Activated CD8-positive, alpha-beta memory T cell treated with anti-CD3 and anti-CD28 coated beads for 1 hour (primary cell): Measurements from ENCODE around the gene GAS2.

Source experiments
- DNase-seq, 2 donors: peaks; one replicate each; pipeline ENCODE4 v3.0.0-alpha.2; 2020; ENCODE audit warnings: low read depth in 1 of 2; ENCODE audit errors: extremely low read depth in 1 of 2

Gene GAS2

DNA sequence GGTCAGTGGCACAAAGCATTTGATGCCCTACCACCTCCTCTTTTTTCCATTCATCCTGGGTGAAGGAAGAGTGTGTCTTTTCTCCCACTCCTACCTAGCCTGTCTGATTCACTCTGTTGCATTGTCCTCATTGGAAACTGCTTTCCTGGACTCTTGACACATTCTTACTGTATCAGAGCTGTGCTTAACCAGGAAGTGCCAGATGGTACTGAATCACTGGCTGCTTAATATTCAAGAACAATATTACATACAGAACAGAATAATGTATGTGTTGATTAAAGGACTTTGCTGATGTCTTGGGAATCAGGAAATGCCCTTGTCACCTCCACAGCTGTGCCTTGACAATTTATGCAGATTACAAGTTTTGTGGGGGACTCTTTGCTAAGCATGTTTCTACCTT, 118.8 kb downstream of the GAS2 start:
- DNase-seq = no peak

DNA sequence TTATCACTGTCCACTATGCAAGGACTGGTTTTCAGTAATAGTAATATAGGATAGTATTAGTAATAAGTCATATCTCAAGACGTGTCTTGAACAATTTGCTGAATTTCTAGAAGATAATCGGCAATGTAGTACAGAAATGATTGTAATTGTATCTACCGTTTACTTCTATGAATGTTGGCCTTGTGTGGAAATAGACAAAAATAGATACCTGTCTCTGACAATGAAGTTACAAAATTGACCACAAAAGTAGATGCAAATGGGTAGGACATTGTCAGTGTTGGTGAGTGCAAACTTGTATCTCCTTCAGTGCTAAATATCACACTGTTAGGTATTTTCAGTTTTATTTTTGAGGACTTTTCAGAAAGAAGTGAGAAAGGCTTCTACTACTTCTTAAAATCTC, 120.1 kb downstream of the GAS2 start:
- DNase-seq = no peak

DNA sequence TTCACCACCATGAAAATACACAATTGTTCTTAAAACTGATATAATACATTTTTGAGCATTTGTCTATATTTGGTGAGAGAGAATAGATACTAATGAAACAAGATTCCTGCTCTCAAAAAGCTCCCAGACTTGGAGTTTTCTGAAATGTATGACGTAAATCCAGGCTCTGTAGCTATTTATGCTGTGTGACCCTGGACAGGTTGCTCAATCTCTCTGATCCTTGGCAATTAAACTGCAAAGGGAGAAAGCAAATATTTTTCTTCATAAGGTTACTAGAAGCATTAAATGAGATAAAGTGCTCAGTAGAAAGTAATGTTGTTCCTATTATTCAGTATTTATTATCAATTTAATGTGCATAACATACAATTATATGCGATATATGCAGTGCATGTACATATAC, 120.6 kb downstream of the GAS2 start:
- no peak for DNase-seq

DNA sequence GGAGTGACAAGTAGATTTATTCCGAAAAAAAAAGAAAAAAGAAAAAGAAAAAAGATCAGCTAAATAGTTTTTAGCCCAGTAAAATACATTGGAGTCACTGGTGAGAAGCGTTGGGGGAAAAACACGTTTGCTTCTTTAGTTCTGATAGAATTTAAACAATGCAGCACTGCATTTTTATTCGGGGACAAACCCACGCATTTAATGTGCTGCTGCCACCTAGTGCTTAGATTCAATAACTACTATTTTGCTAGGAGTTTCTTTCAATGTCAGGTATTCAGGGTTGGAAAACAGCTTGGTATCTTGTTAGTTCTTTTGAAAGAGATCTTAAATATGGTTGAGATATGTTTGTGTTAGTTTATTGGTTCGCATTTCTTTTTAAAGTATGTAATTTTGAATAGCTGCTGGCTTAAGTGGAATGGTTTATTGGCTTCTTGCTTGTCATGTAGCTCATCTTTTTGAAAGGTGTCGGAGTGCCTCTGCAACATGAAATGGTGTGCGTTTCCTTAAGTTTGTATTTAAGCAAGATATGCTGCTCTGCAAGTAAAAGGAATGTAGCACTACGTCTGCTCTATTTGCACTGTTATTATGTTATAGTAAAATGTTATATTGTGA, 121.2 kb downstream of the GAS2 start:
- DNase-seq = peak in 1 of 2 donors; percentile 1

DNA sequence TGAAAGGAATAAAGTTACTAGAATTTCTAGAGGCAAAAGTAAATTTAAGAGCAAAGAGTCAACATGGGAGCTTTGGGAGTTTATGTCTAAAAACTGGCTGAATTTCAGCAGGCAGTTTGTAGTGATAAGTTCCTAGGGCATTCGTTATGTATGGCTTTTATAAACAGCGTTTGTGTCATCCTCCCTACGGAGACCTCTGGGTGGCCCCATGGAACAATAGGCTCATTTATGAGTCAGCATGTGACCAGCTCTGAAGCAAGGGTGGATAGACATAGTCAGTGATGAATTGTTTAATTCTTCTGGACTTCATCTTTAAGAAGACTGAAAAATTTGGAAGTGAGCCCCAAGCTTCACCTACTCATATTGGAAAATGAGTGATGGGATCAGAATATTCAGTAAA, 126.1 kb downstream of the GAS2 start:
- DNase-seq = no peak

DNA sequence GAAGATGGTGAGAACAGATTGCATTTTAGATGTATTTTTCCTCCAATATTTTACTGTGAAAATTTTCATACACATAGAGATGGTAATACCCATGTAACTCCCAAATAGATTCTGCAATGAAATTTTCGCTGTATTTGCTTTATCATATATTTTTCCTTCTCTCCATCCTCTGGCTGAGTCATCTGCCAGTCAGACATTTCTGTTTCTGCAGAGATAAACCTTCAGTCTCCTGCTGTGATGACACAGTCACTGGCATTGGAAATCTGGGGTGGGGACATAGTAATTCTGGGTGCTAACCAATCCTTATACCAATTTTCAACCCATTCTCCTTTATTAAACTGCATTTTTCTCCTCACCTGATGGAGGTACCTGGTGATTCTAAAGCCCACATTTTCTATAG, 129.5 kb downstream of the GAS2 start:
- no peak for DNase-seq

DNA sequence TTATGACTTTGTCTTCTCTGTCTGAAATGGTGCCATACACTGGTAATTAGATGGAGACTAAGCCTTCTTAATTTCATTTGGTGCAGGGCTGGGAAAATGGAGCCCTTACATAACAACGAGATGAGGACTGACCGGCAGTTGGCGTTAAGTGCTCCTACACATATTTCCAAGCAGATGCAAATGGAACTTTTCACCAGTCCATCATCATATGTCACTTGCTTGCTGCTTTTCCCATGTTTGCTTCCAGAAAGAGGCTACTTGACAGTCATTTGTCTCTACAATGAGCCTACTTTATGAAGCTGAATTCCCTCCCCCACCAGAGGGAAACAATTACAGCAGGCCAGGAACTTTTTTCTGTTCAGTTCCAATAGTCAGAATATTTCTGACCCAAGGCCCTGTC, 130.6 kb downstream of the GAS2 start:
- no peak for DNase-seq

DNA sequence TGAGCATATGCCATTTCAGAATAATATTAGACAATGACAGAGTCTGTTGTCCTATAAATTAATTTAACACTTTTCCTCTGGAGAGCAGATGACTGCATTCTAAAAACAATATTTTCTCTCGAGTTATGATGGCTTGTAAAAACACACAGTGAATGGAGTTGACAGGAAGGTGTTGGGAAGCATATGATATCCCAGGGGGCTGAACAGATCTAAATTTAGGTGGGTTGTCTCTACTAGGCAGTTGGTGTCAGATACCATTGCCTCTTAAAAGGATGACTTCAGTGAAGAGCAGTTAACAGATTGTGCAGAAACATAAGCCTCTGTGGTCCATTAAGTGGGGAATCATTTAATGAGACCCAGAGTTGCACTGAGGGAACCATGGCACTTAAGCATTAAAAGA, 132.5 kb downstream of the GAS2 start:
- DNase-seq = no peak

DNA sequence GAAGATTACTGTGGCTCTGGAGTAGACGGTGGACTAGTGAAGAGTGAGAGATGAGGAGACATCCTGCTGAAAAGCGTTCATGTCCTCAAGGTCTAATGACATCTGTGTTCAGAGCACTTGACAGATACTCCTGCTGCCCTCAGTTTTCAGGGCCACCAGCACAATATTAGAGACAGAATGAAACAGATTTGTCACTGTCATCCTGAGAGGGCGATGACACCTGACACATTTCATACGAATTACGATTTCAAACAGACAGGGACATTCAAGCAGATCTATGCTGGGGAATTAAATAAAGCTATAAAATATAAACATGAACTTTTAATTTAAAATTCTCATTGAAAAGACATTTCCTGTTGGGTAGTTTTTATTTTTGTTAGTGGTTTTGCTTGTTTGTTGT, 134.1 kb downstream of the GAS2 start:
- DNase-seq = no peak

DNA sequence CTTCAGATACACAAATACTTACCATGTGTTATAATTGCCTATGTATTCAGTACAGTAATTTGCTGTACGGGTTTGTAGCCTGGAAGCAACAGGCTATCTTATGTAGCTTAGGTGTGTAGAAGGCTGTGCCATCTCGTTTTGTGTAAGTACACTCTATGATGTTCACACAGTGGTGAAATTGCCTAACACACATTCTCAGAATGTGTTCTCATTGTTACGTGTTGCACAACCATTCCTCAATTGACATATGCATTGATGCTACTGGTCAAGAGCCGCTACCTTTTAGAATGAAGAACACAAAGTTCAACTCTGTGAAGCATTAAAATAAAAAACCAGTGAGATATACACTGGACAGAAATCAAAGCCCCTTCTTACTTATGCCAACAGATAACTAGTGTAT, 136.4 kb downstream of the GAS2 start:
- DNase-seq = no peak

DNA sequence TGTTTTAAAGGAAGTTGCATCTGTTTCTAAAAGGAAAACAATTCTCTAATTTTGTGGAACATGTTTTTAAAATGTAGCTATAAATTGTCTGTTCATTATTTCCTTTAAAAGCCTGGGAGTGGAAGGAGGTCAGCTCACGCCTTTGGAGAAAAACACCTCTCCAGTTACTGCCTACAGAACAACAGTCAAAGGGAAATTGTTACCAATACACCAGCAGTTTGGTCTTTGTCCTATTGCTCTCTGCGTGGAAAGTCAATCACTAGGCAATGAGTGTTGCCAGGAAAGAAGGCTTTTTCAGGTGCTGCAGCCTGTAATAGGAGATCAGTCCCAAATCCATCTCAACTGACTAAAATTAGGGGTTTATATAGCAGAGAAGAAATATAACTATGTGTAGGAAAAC, 141.0 kb downstream of the GAS2 start:
- no peak for DNase-seq

DNA sequence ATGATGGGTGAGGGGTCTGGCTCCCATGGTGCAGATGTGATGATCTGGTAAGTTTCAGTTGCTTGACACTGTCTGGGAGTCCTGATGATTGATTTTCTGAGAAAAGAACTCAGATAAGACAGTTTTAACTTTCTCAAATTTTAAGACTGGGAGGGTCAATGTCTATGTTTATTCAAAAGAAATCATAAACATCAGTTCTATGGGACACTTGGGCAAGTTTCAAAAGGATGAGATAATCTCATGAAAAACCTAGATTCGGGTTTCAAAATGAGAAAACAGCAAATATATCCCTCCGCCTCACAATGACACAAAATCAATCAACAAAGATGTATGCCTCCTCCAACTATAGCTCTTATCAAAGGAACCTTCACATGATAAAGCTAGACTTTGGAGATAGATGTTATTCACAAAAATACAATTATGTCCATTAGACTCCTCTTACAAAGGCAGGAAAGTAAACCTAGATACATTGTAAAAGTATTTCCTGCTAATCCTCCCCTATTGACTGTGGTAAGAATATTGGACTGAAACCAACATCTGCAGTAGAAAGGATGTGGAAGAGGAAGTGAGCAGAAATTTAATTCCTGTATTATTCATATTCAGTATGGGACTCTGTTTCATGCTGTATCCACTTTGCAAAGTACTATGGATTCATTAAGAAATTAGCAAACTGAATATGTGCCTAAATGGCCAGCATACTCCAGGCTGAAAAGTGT, 141.6 kb downstream of the GAS2 start:
- DNase-seq = no peak

DNA sequence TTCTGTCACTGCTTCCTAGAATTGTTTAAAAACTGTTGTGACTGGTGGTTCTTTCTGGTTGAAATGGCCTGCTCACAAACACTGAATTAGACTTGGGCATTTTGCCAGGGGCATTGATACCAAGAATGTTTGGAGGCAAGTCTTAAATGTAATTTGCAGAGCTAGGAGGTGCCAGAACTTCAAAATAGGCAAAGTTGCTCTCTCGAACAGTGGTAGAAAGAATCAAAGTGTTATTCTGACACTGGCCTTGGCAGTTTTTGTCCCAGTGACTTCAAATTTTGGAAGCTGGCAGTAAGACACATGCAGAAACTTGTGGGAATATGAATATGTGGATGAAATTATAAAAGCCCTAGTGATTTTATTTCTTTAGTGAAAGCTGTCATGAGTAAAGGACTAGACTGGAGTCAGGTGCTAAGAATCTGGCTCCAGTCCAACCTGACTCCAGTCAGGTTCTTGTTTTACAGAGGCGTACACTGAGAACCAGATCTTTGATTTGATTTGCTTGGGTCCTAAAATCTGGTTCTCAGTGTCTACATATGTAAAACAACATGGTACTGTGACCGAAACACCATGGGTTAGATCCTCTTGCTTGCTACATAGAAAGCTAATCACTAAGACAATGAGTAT, 142.3 kb downstream of the GAS2 start:
- DNase-seq = no peak

DNA sequence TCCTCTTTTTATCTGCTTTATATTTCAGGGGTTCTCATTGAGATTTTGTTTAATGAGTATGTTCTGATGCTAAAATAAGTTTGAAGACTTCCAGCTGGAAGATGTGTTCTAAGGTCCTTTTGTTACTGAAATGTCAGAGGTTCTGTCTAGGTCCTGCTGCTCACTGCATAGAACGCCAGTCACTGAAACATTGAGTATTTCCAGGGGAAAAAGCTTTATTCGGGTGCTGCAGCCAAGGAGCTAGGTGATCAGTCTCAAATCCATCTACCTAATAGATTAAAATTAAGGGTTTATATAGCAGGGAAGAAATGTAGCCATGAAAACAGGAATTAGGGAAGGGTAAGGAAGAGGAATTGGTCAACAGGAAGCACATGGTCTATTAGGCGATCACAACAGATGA, 143.5 kb downstream of the GAS2 start:
- DNase-seq = no peak

DNA sequence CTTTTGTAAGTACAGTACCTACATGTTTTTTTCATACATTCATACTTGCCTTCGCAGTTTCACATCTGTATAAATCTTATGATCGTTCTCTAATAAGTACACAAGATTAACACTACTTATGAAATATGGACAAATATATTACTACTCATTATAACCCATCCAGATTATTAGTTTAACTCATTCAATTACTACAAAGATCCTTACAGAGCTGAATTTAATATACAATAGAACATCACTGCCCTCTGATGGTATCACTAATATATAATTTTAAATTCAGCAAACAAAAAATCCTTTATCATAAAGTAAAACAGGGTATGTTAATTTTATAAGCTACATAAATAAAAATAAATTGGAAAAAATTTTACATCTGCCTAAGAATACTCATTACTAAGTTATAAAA, 155.8 kb downstream of the GAS2 start:
- DNase-seq = no peak

DNA sequence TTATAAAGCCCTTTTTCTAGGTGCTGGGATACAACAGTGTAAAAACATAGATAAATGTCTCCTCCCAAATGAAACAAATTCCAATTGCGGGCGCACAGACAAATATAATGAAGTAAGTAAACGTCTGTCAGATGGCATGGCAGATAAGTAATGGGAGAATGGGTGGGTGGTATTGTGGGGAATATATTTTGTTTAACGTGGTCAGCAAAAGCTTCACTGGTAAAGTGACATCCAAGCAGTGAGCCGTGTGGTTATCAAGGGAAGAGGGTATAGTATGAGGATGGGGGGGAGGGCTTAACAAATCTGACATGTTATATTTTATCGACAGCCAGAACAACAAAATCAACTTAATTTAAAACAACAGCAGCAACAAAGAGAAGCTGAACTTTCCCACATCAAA, 162.0 kb downstream of the GAS2 start:
- no peak for DNase-seq

DNA sequence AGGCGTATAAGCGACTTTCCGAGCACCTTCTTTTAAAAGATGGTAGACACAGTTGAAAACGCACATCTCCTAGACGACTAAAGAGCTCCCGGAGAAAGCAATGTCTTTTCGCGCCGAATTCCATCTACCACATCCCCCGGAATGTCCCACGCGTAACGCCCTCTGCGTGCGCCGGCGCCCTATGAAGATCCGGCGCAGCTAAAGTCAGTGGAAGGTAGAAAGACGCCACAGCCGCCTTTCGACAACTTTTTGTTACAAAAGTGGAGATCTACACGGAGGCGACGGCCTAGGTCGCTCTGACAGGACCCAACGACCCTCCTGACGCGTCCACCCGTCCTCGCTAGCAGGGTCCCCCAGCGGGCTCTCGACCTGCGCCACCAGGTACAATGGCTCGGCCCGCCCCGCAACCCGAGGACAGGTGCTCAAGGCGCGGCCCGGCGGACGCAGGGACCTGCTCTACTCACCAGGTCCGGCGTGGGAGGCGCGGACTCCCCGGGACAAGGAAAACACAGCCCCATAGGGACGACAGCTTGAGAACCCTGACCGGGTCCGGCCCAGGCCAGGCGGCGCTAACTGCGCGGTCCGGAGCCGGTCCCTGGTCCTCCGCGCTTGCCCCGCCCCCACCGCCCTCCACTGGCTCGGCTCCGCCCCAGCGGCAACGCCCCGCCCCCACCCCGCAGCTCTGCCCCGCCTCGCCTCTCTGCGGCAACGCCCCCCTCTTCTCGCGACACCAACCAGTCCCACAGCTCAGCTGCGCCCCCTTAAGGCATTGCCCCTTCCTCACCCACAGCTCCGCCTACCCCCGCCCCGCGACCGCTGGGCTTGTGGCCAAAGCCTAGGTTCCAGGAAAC, 163.0 kb downstream of the GAS2 start, which contains the start of gene SVIP:
Gene SVIP (minus strand): TSS at position 571 of the 851 bp plus-strand sequence. CDS start 53 bp downstream, at position 518.
- DNase-seq = peak; percentile 88 to 93

DNA sequence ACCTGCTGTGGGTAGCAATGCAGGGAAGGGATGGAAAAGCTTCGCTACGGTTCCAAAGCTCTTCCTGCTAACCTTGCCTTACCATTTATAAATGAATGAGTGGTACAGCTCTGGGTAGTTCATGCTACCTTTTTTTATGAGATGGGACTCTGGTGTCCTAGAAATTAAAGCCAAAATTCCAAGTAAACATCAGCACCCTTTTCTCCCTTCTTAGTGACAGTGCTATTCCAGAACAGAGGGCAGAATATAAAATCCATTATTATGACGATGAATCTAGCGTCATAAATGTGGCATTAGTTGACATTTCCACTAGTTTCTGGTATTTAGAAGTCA, 163.6 kb downstream of the GAS2 start:
- no peak for DNase-seq

DNA sequence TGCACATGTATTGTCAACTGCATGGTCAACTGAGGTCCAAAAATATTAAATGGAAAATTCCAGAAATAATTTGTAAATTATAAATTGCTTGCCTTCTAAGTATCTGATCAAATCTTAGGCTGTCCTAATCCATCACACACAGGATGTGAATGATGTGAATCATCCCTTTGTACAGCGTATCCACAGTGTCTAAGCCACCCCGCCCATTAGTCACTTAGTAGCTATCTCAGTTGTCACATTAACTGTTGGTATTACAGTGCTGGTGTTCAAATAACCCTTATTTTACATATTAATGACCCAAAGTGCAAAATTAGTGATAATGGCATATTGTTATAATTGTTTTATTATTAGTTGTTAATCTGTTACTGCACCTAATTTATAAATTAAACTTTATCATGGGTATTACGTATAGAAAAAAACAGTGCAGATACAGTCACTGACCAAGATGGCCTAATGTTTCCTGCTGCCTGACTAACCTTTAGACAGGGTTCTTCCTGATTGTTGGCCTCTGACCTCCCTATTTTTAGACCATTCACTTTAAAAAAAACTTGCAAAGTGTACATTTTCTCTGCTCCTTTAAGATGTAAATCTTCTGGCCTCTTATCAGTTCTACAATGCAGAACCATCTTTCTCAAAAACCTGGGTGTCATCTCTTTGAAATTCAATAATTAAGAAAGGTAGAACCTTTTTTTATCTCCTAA, 166.1 kb downstream of the GAS2 start:
- DNase-seq = no peak

DNA sequence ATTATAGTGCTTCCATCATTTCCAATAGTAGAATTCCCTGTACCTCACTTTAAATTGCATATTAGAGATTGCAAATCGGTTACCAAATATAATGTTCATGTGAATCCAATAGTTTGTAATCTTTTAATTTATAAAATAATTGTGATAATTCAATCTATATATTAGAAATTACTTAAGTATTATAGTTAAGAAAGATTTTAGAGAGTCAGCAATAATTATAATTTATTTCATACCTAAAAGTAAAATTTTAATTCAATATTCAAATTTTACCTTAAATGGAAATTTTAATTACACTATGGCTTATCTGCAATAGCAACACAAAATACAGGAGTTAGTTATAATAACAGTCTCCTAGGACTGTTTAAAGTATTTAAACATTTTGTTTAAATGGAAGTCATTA, 180.3 kb downstream of the GAS2 start:
- no peak for DNase-seq

DNA sequence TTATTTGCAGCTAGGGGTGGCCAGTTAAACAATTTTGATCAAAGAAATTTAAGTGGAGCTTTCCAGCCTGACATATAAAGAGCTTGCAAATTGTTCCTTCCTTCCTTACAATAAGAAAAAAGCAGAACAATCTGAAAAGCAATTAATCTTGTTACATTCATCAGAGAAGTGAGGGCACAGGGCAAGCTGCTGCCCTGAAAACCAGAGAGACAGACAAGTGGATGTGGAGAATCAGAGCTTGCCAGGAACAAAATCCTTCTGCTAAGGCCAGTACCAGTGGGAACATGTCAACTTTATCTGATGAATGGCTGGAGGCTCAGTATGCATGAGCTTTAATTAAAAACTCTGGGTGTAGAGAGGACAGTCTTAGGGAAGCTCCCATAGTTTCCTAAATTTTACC, 185.1 kb downstream of the GAS2 start:
- no peak for DNase-seq
